ENCODE data around the gene SLC9B2. TPM values are rescaled to one million over a fixed set of nuclear protein-coding genes. Genes with fewer than 3 reads are reported as not detected.
"Not testable (repeated sequence)": the region's sequence is repeated elsewhere in the genome, so short reads cannot be mapped to it uniquely, and the experiment has no call there.

The SLC9B2 gene
- total RNA-seq, 2 experiments from 2014 or later: 35.6 to 40.2 TPM

GRCh38 chr4:103010804-103011203 is 65.8 kb downstream of the SLC9B2 start:
- no peak for DNase-seq
- no peaks in the 10 kb centered on the region for H3K27me3 Mint-ChIP-seq
- TF ChIP-seq CTCF (IDR thresholded peaks at IDR 0.05): no peak
- POLR2A ChIA-PET: interaction anchor here (1.3 kb wide), 1 partner anchor 66 kb away, joined by 3 read pairs; the partner anchor contains the start of gene SLC9B2
- no peak overlapping the region for H3K27ac Mint-ChIP-seq
- no peak overlapping the region for H3K4me3 Mint-ChIP-seq
- intact Hi-C loops (cut with micrococcal nuclease): loop anchor here (5.0 kb wide), 1 partner anchor 564 kb away; no protein-coding TSS in a partner anchor
- CTCF ChIA-PET: interaction anchor here (0.9 to 1.4 kb wide), 4 partner anchors 21 to 384 kb away, joined by 3 to 4 read pairs (median 3); no protein-coding TSS in a partner anchor
- no peaks in the 10 kb centered on the region for H3K4me1 Mint-ChIP-seq (ENCODE audit: low read depth)
- H3K9me3 Mint-ChIP-seq: no peaks in the 10 kb centered on the region
- no peaks in the 10 kb centered on the region for H3K36me3 Mint-ChIP-seq (ENCODE audit: low read depth)
- no peak for ATAC-seq

GRCh38 chr4:103008875-103009729 is 67.5 kb downstream of the SLC9B2 start:
- intact Hi-C loops (cut with micrococcal nuclease): loop anchor here (5.0 kb wide), 1 partner anchor 382 kb away; no protein-coding TSS in a partner anchor
- TF ChIP-seq CTCF (IDR thresholded peaks at IDR 0.05): peak; percentile 83
- CTCF ChIA-PET: interaction anchor here (0.7 to 2.3 kb wide), 16 partner anchors 9 to 579 kb away, joined by 3 to 7 read pairs (median 4); no protein-coding TSS in a partner anchor
- H3K36me3 Mint-ChIP-seq (ENCODE audit: low read depth): no peaks in the 10 kb centered on the region
- no peaks in the 10 kb centered on the region for H3K9me3 Mint-ChIP-seq
- no peaks in the 10 kb centered on the region for H3K27me3 Mint-ChIP-seq
- DNase-seq (no peak), ATAC-seq (peak; percentile 93)
- POLR2A ChIA-PET: no interaction called here
- H3K4me3 Mint-ChIP-seq: no peak overlapping the region
- no peak overlapping the region for H3K27ac Mint-ChIP-seq
- no peaks in the 10 kb centered on the region for H3K4me1 Mint-ChIP-seq (ENCODE audit: low read depth)

- no peaks in the 10 kb centered on the region for H3K4me1 Mint-ChIP-seq (ENCODE audit: low read depth)
- no peaks in the 10 kb centered on the region for H3K9me3 Mint-ChIP-seq
- DNase-seq (no peak), ATAC-seq (no peak)
- intact Hi-C loops (cut with micrococcal nuclease): no loop called here
- H3K27ac Mint-ChIP-seq: no peak overlapping the region
- H3K4me3 Mint-ChIP-seq: no peak overlapping the region
- H3K27me3 Mint-ChIP-seq: no peaks in the 10 kb centered on the region
- no peak for TF ChIP-seq CTCF (IDR thresholded peaks at IDR 0.05)
- ChIA-PET CTCF (no interaction called here), POLR2A (interaction anchor here (0.7 kb wide), 1 partner anchor 768 kb away, joined by 4 read pairs; no protein-coding TSS in a partner anchor)
- peaks cover 2% of the 10 kb centered on the region for H3K36me3 Mint-ChIP-seq (ENCODE audit: low read depth)
These were observed 74.0 kb downstream of the SLC9B2 start for GRCh38 chr4:103002551-103002950.

GRCh38 chr4:102994803-102995202 is 81.8 kb downstream of the SLC9B2 start:
- Mint-ChIP-seq H3K27ac (no peak overlapping the region), H3K27me3 (no peaks in the 10 kb centered on the region), H3K4me3 (no peak overlapping the region), H3K4me1 (ENCODE audit: low read depth) (peaks cover 6% of the 10 kb centered on the region), H3K9me3 (peaks cover 8% of the 10 kb centered on the region), H3K36me3 (ENCODE audit: low read depth) (peaks cover 14% of the 10 kb centered on the region)
- ATAC-seq: peak; percentile 27
- no peak for TF ChIP-seq CTCF (IDR thresholded peaks at IDR 0.05)
- POLR2A ChIA-PET: interaction anchor here (1.1 kb wide), 1 partner anchor 169 kb away, joined by 4 read pairs; no protein-coding TSS in a partner anchor
- no peak for DNase-seq
- CTCF ChIA-PET: interaction anchor here (0.7 to 1.2 kb wide), 2 partner anchors 31 to 107 kb away, joined by 3 read pairs; no protein-coding TSS in a partner anchor
- intact Hi-C loops (cut with micrococcal nuclease): no loop called here

GRCh38 chr4:102993985-102994384 is 82.6 kb downstream of the SLC9B2 start:
- peaks cover 16% of the 10 kb centered on the region for H3K36me3 Mint-ChIP-seq (ENCODE audit: low read depth)
- intact Hi-C loops (cut with micrococcal nuclease); H3K9me3 Mint-ChIP-seq; H3K4me1 Mint-ChIP-seq (ENCODE audit: low read depth); H3K27ac Mint-ChIP-seq; DNase-seq; H3K27me3 Mint-ChIP-seq; ATAC-seq; H3K4me3 Mint-ChIP-seq: not testable (repeated sequence)
- CTCF ChIA-PET: interaction anchor here (0.6 kb wide), 1 partner anchor 39 kb away, joined by 4 read pairs; no protein-coding TSS in a partner anchor
- POLR2A ChIA-PET: interaction anchor here (1.6 kb wide), 1 partner anchor 26 kb away, joined by 3 read pairs; the partner anchor contains the start of gene SLC9B1

Measured in activated CD8-positive, alpha-beta T cell treated with anti-CD3 and anti-CD28 coated beads for 36 hours (primary cell).